LHCN-M2 (cell line): Measurements from ENCODE around the gene CTNNA1. TPM values are rescaled to one million over a fixed set of nuclear protein-coding genes. Genes with fewer than 3 reads are reported as not detected.

Experiments
- DNase-seq: peaks from one replicate; pipeline ENCODE4 v3.0.0-alpha.2; 2012; ENCODE audit warnings: low read depth
- total RNA-seq: library from RNA; depleted of rRNA; stranded (reverse); fragments of >200 nt; gene quantifications from 2 replicates; pipeline ENCODE4 v1.2.3, GENCODE V29; 2014

CTNNA1 gene
- total RNA-seq, 1 experiment from 2014 or later = 232 TPM

DNA sequence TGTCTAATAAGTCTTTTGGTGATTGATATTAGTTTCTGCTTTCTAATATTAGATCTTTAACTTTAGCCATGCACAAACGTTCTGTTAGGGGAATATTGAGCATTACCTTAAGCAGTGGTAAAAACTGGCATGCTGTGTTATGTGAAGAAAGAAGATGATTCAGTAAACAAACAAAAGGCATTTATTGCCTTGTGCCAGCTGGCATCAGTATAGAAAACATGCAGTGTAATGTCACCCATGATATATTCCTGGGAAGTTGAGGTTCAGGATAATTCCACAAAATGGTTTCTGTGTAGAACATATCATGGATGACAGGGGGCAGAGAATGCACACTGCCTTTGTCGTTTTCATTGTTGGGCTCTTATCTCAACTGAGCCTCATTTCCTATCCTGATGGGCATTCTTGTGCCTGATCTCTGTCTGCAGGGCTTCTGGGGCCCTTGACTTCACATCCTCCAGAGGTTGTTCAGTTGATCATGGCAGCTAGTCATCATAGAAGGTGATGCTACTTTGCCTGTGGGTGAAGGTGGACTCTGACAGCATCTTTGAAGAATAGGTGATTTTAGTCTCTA, 97.7 kb downstream of the CTNNA1 start:
- DNase-seq = peak; percentile 35

- DNase-seq = no peak
Measured at GRCh38 chr5:138853132-138853531, 99.9 kb downstream of the CTNNA1 start.

GRCh38 chr5:138867011-138867410, 113.8 kb downstream of the CTNNA1 start:
- no peak for DNase-seq

DNA sequence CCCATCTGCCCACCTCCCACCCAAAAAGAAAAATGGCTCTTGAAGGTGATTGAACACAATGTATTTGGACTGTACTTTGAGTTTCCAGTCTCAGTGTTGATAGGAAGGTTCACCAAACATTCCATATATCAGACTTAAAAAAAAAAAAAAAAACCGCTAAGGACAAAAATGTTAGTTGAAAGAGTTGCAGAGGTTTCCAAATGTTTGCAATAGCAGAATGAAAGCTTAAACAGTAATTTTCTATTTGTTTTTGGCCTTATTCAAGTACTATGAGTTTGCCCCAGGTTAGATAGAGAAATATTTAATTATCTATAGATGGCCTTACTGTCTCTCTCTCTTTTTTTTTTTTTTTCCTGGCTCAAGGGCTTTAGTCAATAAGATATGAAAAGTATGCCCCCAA, 115.8 kb downstream of the CTNNA1 start:
- no peak for DNase-seq

- DNase-seq = peak; percentile 64
Measured at GRCh38 chr5:138869763-138870500, 116.7 kb downstream of the CTNNA1 start.

DNA sequence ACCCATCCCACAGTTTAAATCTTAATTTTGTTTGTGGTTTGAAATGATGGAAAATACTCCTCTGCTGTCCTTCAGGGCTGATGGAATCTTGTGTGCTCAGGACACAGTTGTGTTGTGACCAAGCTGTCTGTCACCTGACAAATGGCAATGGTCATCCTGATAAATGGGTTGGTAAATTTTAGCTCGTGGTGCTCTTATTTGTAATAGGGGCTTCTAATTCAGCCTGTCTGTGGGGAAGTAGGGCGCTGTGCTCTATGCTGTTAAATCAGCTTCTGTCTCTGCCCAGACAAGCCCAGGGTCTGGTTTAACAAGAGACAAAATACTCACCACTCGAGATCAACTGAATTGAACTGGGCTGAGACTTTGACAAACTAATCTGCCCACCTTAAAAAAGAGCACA, 117.4 kb downstream of the CTNNA1 start:
- peak; percentile 18 for DNase-seq

- no peak for DNase-seq
Measured at GRCh38 chr5:138872841-138873465, 119.7 kb downstream of the CTNNA1 start.

GRCh38 chr5:138873466-138874221, 120.4 kb downstream of the CTNNA1 start:
- DNase-seq = no peak

DNA sequence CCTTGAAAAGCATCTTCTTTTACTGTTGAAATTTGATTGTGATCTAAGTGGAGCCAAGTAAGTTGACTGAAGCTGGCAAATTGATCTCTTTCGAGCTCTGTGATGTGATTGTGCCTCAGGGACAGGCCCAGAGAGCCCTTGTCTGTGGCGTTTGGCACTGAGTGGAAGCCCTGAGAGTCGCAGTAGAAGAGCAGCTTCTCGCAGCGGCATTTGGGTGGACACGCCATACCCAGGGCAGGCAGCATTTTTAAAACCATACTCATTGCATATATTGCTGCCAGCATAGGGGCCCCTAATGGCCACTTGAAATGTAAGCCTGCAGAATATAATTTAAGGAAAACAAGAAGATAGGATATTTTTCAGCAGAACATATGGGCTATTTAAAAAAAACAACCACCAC, 121.0 kb downstream of the CTNNA1 start:
- DNase-seq = no peak

GRCh38 chr5:138874771-138875551, 121.7 kb downstream of the CTNNA1 start, which contains the start of gene LRRTM2:
Gene LRRTM2, minus strand, starts transcription at chr5:138875335. Its CDS starts 424 bp downstream, at chr5:138874911.
- DNase-seq = peak; percentile 52

- no peak for DNase-seq
Measured at GRCh38 chr5:138875552-138875875, 122.3 kb downstream of the CTNNA1 start.

- DNase-seq = no peak
Measured at GRCh38 chr5:138875946-138876345, 122.7 kb downstream of the CTNNA1 start.

- no peak for DNase-seq
Measured at GRCh38 chr5:138876811-138877210, 123.6 kb downstream of the CTNNA1 start.

- no peak for DNase-seq
Measured at GRCh38 chr5:138878437-138879235, 125.4 kb downstream of the CTNNA1 start.

- DNase-seq = no peak
Measured at GRCh38 chr5:138883211-138883610, 130.0 kb downstream of the CTNNA1 start.

- DNase-seq = no peak
Measured at GRCh38 chr5:138884094-138884493, 130.9 kb downstream of the CTNNA1 start.

DNA sequence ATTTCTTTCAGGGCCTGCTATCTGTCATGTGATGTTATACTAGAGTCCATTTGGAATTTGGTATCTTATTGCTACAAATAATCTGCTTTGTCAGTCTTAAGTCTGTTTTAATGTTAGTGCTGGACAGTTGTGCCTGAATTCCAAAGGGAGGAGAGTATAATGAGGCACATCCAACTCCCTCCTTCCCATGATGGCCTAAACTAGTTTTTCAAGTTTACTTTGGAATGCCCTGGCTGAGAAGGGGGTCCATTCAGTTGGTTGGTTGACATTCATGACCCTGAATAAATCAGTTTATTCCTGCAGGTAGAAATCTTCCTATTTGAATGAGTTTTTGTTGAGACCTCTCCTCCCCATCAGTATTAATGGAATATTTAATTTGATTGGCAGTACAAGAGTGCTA, 131.3 kb downstream of the CTNNA1 start:
- no peak for DNase-seq

DNA sequence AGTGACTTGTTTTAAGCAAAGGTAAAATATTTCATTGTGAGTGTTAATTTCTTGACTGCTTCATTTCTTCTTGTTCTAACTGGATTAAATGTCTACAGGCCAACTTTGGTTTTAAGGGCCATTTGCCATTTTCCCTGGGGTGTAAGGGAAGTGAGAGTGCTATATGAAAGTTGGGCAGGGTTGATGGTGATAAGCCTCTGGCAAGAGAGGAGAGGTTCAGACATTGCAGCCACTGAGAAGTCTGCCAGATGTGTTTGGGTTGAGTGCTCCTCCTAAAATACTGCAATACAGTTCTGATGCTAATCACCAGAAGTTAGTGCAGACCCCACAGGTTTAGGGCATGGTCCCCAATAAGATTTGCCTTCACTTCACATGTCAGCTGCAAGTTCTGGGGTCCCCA, 136.8 kb downstream of the CTNNA1 start:
- no peak for DNase-seq

DNA sequence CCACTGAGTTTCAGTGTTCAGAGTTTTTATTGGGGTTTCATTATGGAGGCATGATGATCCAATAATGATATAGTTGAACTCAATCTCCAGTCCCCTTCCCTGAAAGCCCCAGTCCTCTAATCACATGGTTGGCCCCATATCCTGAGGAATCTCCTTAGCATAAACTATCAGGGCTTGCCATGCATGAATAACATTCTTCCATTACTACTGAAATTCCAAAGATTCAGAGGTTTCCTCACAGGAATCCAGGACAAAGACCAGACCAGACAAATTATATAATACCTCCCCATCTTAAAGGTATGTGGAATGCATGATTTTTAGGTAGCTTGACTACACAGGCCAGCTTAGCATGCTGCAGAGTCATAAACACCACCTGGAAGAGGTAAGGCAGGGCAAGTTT, 137.4 kb downstream of the CTNNA1 start:
- no peak for DNase-seq

- no peak for DNase-seq
Measured at GRCh38 chr5:138895918-138896317, 142.7 kb downstream of the CTNNA1 start.

DNA sequence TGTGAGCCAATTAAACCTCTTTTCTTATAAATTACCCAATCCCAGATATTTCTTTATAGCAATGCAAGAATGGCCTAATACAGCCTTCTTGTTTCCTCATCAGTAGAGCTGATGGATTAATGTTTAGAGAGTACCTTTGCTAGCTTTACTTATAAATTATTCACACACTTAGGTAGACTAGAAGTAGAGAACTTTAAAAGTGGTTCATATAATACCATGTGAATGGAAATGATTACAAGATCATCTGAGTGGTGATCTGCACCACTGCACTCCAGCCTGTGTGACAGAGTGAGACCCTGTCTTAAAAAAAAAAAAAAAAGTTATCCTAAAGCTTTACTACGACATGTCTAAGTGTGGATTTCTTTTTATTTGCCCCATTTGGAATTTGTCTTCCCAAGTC, 145.1 kb downstream of the CTNNA1 start:
- no peak for DNase-seq
